GM12875 (cell line): ENCODE data around the gene ITSN1.

ENCODE experiments used
- H3K4me3 ChIP-seq: one replicate; pipeline ENCODE4 v1.5.1; 2011; ENCODE audit warnings: low read depth, low read length, control low read depth
- TF ChIP-seq, protein P1 (sequence below): IDR thresholded peaks from 2 replicates; pipeline ENCODE4 v1.5.1; 2011; ENCODE audit warnings: low read depth, mild to moderate bottlenecking, control low read depth, inconsistent platforms, low read length, moderate library complexity, borderline replicate concordance; ENCODE audit not compliant: insufficient read depth

The ITSN1 gene

DNA sequence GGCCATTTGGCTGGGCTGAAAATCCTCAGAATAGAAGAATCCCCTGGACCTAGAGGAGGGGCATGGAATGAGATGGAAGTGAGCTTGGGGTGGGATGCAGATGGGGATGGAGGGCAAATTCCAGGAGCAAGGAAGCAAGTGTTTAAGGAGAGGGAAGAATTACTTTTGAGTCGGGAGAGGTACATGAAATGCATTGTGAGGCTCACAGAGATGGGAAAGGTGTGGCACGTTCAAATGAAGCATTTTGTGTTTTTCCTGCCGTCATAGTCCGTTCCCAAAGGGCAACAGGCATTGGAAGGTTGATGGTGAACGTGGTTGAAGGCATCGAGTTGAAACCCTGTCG, 242.8 kb downstream of the ITSN1 start:
- TF ChIP-seq, protein P1, sequence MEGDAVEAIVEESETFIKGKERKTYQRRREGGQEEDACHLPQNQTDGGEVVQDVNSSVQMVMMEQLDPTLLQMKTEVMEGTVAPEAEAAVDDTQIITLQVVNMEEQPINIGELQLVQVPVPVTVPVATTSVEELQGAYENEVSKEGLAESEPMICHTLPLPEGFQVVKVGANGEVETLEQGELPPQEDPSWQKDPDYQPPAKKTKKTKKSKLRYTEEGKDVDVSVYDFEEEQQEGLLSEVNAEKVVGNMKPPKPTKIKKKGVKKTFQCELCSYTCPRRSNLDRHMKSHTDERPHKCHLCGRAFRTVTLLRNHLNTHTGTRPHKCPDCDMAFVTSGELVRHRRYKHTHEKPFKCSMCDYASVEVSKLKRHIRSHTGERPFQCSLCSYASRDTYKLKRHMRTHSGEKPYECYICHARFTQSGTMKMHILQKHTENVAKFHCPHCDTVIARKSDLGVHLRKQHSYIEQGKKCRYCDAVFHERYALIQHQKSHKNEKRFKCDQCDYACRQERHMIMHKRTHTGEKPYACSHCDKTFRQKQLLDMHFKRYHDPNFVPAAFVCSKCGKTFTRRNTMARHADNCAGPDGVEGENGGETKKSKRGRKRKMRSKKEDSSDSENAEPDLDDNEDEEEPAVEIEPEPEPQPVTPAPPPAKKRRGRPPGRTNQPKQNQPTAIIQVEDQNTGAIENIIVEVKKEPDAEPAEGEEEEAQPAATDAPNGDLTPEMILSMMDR = no peak
- no peak overlapping the region for H3K4me3 ChIP-seq

DNA sequence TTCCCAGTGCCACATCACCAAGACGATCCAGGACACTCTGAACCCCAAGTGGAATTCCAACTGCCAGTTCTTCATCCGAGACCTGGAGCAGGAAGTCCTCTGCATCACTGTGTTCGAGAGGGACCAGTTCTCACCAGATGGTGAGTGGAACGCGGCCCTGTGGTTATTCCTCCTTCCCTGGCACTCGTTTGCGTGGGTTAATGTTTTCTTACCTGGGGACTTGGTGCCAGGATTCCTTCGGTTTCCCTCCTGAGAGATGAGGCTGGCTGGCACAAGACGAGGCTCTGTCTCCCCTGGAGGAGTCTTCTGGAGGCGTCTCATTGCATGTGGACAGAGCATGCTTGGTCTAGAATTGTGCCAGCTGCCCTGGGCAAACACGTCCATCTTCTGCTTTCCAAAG, 244.0 kb downstream of the ITSN1 start:
- H3K4me3 ChIP-seq = no peak overlapping the region
- TF ChIP-seq, protein P1 = no peak

DNA sequence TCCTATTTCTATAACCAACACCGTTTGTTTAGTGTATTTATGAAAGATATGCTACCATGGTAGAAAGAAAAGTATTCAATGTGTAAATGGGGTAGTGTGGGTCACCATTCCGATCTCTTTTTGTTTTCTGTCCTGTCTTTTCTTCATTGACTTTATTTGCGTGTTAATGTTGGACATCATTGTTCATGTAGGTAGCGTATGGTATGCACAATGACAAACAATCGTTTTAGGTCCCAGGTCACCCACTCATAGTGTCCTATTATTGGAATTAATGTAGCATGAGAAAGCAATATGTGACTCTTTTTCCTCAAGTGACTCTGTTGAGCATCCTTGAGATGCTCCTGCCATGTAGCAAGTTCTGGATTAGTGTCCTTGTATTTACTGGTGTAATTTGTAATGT, 247.9 kb downstream of the ITSN1 start:
- H3K4me3 ChIP-seq = no peak overlapping the region
- TF ChIP-seq, protein P1 = no peak

DNA sequence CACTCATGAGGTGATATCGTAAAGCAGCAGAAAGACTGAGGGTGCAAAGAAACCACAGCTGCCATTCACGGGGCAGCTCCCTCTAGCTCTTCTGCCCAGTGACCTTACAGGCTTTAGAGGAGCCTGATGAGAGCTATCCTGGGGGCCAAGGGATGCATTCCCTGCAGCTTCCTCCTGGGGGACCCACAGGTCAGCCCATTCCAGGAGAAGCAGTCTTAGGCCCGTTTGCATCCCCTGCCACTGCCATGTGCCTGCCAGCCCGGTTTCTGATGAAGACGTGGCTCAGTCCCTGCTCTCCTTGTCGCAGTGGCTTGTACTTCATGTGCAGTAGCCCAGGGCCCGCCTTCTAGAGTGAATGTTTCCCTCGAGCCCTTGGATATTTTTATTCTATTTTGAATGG, 250.6 kb downstream of the ITSN1 start:
- no peak overlapping the region for H3K4me3 ChIP-seq
- TF ChIP-seq, protein P1 = 0 out of 2 replicates have a peak, but pooled peaks have one; percentile 8

DNA sequence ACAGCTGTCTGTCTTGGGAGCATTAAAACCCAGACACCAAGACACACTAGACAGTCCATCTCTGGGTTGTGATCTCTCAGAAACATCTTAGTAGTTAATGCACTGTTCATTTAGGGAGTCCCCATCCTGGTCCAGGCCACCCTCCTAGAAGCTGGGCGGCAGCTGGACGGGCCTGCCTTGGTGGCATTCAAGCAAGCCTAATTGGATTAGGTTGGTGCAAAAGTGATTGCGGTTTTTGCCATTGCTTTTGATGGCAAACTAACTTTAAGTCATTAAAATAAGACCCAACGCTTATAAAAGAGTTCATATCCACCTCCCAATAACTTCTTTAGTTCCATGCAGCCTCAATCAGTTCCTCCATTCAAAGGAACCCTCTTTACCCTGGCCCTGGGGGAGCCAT, 251.6 kb downstream of the ITSN1 start:
- TF ChIP-seq, protein P1 = no peak
- no peak overlapping the region for H3K4me3 ChIP-seq

DNA sequence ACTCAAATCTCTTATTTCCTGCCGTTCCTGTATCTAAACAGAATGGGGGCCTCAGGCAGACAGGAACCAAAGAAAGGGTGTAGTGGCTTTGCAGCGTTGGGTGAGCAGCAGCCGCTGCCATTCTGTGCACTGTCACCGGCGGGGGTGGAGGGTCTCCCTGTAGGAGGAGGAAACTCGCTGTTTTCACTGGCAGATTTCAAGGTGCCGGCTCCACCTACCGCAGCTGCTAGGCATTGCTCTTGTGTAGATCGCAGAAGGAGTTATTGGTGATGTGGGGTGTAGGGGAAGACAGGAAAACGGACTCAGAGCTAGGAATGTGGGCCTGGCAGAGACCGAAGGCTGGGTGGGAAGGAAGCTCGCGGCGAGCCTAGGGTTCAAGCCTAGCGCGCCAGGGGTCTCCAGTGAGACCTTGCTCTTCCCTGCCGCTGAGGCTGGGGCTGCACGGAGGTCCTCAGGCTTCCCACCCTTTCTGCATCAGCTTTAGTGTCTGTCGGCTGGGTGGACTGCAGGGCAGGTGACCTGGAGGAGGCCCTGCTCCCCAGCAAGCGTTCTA, 252.5 kb downstream of the ITSN1 start:
- TF ChIP-seq, protein P1 = peak; percentile 53; the same call in 1 of the 2 replicates
- no peak overlapping the region for H3K4me3 ChIP-seq

DNA sequence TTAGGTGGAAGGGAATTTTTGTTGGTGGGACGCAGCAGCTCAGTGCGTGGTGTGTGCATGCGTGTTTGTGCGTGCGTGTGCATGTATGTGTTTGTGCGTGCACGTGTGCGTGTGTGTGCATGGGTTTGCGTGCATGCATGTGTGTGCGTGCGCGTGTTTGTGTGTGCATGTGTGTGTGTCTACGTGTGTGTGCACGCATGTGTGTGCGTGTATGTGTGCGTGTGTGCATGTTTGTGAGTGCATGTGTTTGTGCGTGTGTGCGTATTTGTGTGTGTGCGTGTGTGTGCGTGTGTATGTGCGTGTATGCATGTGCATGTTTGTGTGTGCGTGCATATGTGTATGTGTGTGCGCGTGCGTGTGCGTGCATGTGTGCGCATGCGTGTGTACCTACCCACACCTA, 253.1 kb downstream of the ITSN1 start:
- H3K4me3 ChIP-seq = no peak overlapping the region
- TF ChIP-seq, protein P1 = no peak
